CD4-positive, alpha-beta T cell treated with Interleukin-6 for 4 hours (primary cell): ENCODE data around the gene CSRP2.

ENCODE experiments used
- DNase-seq: peaks from one replicate; pipeline ENCODE4 v3.0.0-alpha.2; 2020; ENCODE audit warnings: mixed read lengths

CSRP2 gene

DNA sequence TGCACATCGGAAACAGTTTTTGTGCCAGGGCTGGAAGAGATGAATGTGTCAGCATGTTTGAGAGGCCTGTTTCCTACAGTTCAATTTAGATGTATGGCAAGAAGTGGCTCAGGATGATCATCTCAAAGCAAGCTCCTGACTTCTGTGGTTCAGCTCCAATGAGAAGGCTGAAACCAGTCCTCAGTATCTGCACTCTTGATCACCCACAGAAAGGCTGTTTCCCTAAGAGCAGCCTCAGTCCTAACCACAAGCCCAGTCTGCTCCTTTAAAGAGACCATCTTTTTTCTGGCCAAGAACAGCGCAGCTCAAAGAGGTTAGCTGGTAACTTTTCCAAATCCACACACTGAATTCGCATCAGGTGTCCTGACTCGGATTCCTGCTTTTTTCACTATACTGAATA, 19.2 kb downstream of the CSRP2 start:
- DNase-seq, result no peak

DNA sequence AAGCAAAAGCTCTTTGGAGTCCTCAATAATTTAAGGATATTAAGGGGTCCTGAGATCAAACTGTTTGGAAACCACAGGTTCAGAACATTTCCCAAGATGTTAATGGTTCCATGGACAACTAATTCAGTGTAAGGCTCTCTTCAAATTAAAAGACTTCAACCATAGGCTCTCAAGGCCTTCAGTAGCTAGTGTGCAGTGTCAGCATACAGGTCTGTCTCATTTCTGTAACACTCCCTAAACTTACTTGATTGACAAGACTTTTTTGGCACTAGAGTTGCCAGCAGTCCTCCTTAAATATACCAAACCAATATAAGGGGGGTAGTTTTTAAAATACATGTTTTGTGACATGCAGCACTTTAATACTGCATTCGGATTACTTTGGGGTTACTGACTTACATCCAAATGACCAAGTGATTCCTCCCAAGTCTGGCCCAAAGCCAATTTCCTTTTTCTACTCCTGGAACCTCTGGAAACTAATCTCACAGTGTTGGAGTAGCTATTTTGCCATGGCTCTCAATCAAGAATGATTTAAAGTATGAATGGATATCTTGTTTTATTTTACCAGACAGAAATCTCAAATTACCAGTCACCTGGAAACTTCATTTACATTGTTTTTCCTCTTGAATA, 22.7 kb downstream of the CSRP2 start:
- no peak for DNase-seq

DNA sequence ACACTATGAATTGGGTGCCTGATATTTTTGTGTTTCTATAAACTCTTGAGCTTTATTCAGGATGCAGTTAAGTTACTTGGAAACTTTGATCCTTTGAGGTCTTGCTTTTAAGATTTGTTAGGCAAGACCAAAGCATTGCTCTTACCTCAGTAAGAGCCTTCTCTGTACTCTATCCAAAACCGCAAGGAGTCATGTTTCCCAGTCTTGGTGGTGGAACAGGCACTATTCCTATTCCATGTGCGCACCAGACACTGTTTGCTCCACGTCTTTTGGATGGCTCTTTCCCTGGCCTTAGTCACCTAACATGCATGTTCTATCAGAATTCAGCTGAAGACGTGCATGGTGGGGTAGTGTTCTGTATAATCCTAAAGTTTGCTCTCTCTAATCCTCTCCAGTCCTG, 23.5 kb downstream of the CSRP2 start:
- DNase-seq, result no peak

DNA sequence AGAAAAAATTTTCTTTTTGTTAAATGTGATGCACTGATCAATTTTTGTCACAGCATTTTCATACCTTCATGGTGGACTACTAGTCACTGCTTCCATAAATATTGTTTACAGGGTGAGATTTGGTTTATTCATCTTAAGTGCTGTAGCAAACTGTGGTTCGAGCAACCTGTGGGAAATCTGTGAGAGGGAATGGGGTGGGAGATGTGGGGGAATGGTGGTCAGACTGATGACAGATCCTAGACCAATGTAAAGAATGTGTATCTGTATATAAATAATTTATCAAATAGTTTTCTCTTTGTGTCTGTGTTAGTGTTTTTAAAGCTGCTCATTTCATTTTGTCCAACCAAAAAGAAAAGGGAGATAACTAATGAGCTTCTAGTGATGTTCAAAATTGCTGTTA, 26.7 kb downstream of the CSRP2 start:
- no peak for DNase-seq

DNA sequence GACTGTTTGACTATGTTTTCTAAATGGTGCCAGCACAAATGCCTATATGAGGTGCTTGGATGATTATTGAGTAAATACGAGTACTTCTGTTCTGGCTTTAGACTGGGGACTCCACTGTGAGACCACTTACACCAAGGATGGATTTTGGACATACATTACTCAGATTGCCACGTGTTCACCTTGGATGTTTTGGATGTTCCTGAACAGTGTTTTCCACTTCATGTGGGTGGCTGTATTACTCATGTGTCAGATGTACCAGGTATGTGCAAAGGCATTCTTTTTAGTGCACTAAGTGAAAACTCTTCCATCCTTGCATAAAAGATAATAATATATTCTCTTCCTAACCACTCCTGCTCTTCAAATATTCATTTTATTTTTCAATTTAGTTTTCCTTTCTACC, 30.7 kb downstream of the CSRP2 start:
- no peak for DNase-seq

DNA sequence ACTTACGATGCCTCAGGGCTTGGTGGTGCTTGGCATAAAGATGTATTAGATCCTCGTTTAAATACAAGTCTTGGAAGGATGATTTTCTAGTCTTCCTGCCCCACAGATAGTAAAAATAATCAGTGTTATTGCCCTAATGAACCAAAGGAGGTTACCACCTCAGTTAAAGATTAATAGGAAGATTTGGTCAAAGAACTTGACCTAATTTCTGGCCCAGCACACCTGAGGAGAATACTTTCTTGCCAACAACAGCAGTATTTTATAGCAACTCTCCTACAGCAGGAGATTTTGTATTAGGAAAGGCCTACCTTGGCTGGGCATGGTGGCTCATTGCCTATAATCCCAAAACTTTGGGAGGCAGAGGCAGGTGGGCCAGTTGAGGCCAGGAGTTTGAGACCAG, 31.6 kb downstream of the CSRP2 start:
- no peak for DNase-seq

DNA sequence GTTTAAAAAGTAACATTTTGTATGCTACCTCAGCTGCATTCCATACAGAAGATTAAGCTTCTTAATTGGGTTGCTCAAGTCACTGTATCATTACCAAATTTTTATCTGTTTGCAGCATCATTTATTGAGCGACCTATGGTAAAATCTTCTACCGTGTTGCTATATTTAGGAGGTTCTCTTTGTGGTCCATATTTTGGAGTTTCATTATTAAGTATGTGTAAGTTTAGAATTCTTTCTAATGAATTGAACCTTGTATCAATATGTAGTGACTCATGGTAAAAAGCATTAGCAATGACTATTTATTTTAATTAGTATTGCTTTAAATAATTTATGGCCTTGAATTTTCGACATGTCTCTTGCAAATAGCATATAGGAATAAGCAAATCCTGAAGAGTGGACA, 42.2 kb downstream of the CSRP2 start:
- no peak for DNase-seq

DNA sequence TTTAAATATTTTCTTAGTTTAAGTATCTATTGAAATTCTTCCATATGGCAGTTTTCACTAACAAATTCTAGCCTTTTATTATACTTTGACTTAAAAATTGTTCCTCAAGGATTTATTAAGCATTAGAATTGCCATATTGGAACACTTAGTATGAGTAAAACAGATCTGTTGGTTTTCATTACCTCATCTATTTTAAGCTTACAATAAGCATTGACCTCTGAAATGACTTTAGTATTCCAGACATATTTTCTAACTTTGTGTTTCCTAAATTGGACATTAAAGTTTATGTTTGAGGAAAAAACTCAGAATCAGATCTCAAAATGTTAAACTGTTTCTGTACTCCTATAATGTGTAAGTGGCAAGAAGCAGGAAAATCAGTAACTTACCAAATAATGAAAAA, 48.4 kb downstream of the CSRP2 start:
- no peak for DNase-seq

DNA sequence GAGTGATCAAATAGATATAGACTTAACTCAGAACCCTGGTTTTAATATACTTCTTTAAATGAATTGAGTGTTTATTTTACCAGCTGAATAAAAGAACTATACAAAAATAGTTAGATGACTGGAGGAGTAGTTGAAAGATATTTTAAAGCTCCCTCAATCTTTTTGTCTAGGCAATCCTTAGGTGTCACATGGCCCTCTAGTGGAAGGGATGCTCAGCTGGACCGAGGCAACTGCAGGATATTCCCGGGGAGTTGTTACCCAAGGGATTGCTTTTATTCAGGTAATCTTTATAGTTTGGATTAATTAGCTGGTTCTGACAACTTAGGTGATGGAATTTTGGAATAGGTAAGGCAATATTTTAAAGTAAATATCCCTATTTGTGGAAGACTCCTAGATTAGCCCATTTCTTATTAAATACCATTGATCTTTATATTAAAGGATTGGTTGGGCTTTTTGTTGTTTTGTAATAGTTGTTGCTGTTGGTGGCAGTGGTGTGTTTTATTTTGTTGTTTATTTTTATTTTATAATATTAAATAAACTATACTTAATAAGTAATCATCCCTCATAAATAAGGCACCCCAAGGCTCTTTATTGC, 57.8 kb downstream of the CSRP2 start:
- no peak for DNase-seq

DNA sequence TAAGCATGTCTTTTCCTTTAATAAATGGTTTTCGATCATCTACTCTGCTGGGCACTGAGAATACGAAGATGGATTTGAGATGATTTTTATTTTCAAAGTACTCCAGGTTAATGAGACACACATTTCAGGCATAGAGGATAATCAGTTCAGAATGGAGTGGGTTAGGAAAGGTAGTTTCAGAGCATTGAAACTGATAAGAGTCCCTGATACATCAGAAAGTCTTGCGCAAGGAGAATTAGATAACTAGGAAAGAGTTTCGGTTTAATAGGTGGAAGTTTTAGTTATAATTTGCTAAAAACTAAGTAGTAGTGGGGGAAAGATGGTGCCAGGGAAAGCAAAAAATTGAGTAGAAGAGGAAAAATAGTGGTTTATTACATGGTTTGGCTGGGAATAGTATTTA, 64.8 kb downstream of the CSRP2 start:
- DNase-seq, result no peak

DNA sequence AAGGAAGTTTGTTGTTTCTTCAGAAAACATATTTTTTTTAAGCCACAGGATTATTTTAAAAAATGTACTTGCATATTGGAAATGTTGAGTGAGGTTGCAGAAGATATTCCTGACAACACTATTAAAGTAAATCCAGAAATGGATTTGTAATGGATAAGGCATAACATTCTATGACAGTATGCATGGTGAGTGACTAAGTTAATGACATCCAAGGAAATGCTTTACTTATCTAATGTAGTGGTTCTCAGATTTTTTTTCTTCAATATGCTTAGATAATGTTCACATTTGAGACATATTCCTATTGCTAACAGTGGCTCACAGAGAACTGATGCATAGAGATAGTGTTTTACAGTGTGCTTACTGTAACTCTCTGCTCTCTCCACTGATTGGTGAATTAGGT, 65.6 kb downstream of the CSRP2 start:
- no peak for DNase-seq

DNA sequence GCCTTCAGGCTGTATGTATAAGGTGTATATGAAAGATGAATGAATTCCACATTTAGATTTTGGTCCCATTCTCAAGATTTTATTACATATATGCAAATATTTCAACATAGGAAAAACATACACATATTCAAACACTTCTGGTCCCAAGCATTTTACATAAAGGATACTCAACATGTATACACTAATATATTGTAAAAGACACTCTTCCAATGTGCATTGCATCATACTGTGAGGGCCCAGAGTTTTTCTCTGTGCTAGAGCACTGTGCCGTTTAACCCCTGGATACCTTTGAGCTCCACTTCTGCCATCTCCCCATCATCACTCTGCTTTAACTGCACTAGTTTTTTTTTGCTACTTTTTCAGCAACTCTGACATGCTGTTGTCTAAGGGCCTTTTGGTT, 66.8 kb downstream of the CSRP2 start:
- DNase-seq, result no peak

DNA sequence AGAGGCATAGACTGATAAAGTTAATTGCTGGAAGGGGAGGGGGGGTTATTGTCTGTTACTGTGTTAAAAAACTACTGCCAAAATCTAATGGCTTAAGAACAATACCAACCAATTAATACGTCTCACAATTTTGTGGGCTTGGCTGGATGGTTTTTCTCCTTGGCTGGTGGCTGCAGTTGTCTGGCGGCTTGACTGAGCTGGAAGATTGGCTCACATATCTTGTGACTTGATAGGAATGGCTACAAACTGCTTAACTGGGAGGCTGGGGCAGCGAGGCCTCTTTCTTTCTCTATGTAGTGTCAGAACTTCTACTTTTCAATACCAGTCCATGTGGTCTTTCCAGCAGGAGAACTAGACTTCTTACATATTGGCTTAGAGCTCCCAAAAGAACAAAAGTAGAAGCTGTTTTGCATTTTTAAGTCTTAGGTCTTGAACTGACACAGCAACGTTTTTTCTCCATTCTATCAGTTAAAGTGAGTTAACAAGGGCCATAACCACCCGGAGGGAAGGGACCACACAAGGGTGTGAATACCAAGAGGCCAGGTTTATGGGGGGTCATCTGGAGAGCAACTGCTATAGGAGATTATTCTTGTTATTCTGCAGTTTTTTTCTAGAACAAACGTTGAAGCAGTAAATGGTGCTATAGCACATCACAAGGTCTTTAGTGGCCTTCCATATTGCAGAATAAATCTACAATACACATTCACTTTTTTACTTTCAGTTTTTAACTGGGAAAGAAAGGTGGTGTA, 68.0 kb downstream of the CSRP2 start:
- no peak for DNase-seq
